Measurements from ENCODE around the gene MTREX.

MTREX gene

DNA sequence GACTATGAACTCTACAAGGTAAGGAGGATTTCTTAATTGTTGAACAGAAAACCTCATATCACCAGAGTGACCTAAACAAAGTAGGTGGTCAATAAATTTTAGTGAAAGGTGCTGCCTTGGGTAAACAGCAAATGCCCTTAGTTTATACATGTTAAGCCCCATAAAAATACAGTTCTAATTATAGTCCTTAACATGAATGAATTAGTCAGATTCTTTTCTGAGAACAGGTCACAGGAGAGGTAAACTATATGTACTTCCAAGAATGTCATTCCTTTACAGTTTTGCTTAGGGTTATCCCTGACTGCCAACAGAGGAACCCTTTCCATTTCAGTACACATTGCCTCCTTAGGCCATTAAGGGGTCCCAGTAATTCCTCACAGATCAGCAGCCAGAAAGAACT lies 162.1 kb downstream of the MTREX start:
- H3K27ac ChIP-seq = no peak overlapping the region
- H3K4me1 ChIP-seq = no peaks in the 10 kb centered on the region
- no peaks in the 10 kb centered on the region for H3K79me2 ChIP-seq
- no peaks in the 10 kb centered on the region for H3K36me3 ChIP-seq (ENCODE audit: control insufficient read depth, insufficient read depth, low read length)
- no peak for TF ChIP-seq CTCF (IDR thresholded peaks at IDR 0.05)
- no peak overlapping the region for H2AFZ ChIP-seq
- no peaks in the 10 kb centered on the region for H3K27me3 ChIP-seq (ENCODE audit: control insufficient read depth, insufficient read depth, low read length)
- no peaks in the 10 kb centered on the region for H3K9me3 ChIP-seq (ENCODE audit: control insufficient read depth, low read length)
- H3K4me3 ChIP-seq (ENCODE audit: low read depth, low read length) = no peak overlapping the region
- no peak overlapping the region for H3K9ac ChIP-seq
- H3K4me2 ChIP-seq (ENCODE audit: low read length) = no peak overlapping the region

GRCh38 chr5:55470282-55470681 lies 162.5 kb downstream of the MTREX start:
- H3K4me2 ChIP-seq (ENCODE audit: low read length) = no peak overlapping the region
- H3K4me3 ChIP-seq (ENCODE audit: low read depth, low read length) = no peak overlapping the region
- H3K9ac ChIP-seq = no peak overlapping the region
- no peak for TF ChIP-seq CTCF (IDR thresholded peaks at IDR 0.05)
- H3K27me3 ChIP-seq (ENCODE audit: control insufficient read depth, insufficient read depth, low read length) = no peaks in the 10 kb centered on the region
- H2AFZ ChIP-seq = no peak overlapping the region
- H3K27ac ChIP-seq = no peak overlapping the region
- no peaks in the 10 kb centered on the region for H3K9me3 ChIP-seq (ENCODE audit: control insufficient read depth, low read length)
- no peaks in the 10 kb centered on the region for H3K79me2 ChIP-seq
- no peaks in the 10 kb centered on the region for H3K36me3 ChIP-seq (ENCODE audit: control insufficient read depth, insufficient read depth, low read length)
- H3K4me1 ChIP-seq = no peaks in the 10 kb centered on the region

- no peaks in the 10 kb centered on the region for H3K36me3 ChIP-seq (ENCODE audit: control insufficient read depth, insufficient read depth, low read length)
- H3K9me3 ChIP-seq (ENCODE audit: control insufficient read depth, low read length) = no peaks in the 10 kb centered on the region
- H3K4me1 ChIP-seq = no peaks in the 10 kb centered on the region
- no peak overlapping the region for H2AFZ ChIP-seq
- H3K79me2 ChIP-seq = no peaks in the 10 kb centered on the region
- H3K27ac ChIP-seq = no peak overlapping the region
- H3K4me3 ChIP-seq (ENCODE audit: low read depth, low read length) = no peak overlapping the region
- TF ChIP-seq CTCF (IDR thresholded peaks at IDR 0.05) = no peak
- H3K4me2 ChIP-seq (ENCODE audit: low read length) = no peak overlapping the region
- H3K27me3 ChIP-seq (ENCODE audit: control insufficient read depth, insufficient read depth, low read length) = no peaks in the 10 kb centered on the region
- no peak overlapping the region for H3K9ac ChIP-seq
Observed at GRCh38 chr5:55471468-55471867, 163.7 kb downstream of the MTREX start.

- Histone ChIP-seq H3K9ac (no peak overlapping the region), H3K27ac (no peak overlapping the region), H2AFZ (no peak overlapping the region), H3K27me3 (ENCODE audit: control insufficient read depth, insufficient read depth, low read length) (no peaks in the 10 kb centered on the region), H3K9me3 (ENCODE audit: control insufficient read depth, low read length) (no peaks in the 10 kb centered on the region), H3K79me2 (no peaks in the 10 kb centered on the region), H3K4me3 (ENCODE audit: low read depth, low read length) (no peak overlapping the region), H3K36me3 (ENCODE audit: control insufficient read depth, insufficient read depth, low read length) (no peaks in the 10 kb centered on the region), H3K4me1 (no peaks in the 10 kb centered on the region), H3K4me2 (ENCODE audit: low read length) (no peak overlapping the region)
- TF ChIP-seq CTCF (IDR thresholded peaks at IDR 0.05) = no peak
Observed at GRCh38 chr5:55472642-55473041, 164.9 kb downstream of the MTREX start.

Measured in parathyroid adenoma (tissue), 2 donors.